ENCODE measurements around the gene HOXB3. TPM values are rescaled to one million over a fixed set of nuclear protein-coding genes. Genes with fewer than 3 reads are reported as not detected.

Gene HOXB3
- total RNA-seq, 2 experiments from 2014 or later = 1.4 to 2.0 TPM

GRCh38 chr17:48522031-48522653 is 67.9 kb downstream of the HOXB3 start:
- intact Hi-C loops (cut with micrococcal nuclease) = no loop called here
- Mint-ChIP-seq H3K27ac (no peak overlapping the region), H3K36me3 (ENCODE audit: low read depth) (no peaks in the 10 kb centered on the region), H3K4me3 (no peak overlapping the region), H3K27me3 (peaks cover 36% of the 10 kb centered on the region), H3K4me1 (ENCODE audit: low read depth) (peaks cover 10% of the 10 kb centered on the region), H3K9me3 (no peaks in the 10 kb centered on the region)
- ATAC-seq (no peak), DNase-seq (no peak)
- ChIA-PET POLR2A (interaction anchor here (1.5 kb wide), 1 partner anchor 54 kb away, joined by 3 read pairs; no protein-coding TSS in a partner anchor), CTCF (interaction anchor here (0.7 to 4.0 kb wide), 6 partner anchors 8 to 92 kb away, joined by 3 to 12 read pairs (median 4); partner anchors contain the start of gene HOXB8)
- TF ChIP-seq CTCF (IDR thresholded peaks at IDR 0.05) = no peak

GRCh38 chr17:48520631-48521079 is 69.4 kb downstream of the HOXB3 start:
- ChIA-PET CTCF (interaction anchor here (4.0 kb wide), 1 partner anchor 28 kb away, joined by 12 read pairs; no protein-coding TSS in a partner anchor), POLR2A (interaction anchor here (1.0 kb wide), 1 partner anchor 21 kb away, joined by 4 read pairs; no protein-coding TSS in a partner anchor)
- Mint-ChIP-seq H3K9me3 (no peaks in the 10 kb centered on the region), H3K36me3 (ENCODE audit: low read depth) (no peaks in the 10 kb centered on the region), H3K27ac (no peak overlapping the region), H3K4me3 (no peak overlapping the region), H3K4me1 (ENCODE audit: low read depth) (no peaks in the 10 kb centered on the region), H3K27me3 (peaks cover 30% of the 10 kb centered on the region)
- DNase-seq (no peak), ATAC-seq (no peak)
- intact Hi-C loops (cut with micrococcal nuclease) = no loop called here
- TF ChIP-seq CTCF (IDR thresholded peaks at IDR 0.05) = no peak

GRCh38 chr17:48519427-48519826 is 70.6 kb downstream of the HOXB3 start:
- H3K4me1 Mint-ChIP-seq (ENCODE audit: low read depth) = peaks cover 3% of the 10 kb centered on the region
- no peaks in the 10 kb centered on the region for H3K36me3 Mint-ChIP-seq (ENCODE audit: low read depth)
- no peaks in the 10 kb centered on the region for H3K9me3 Mint-ChIP-seq
- H3K4me3 Mint-ChIP-seq = no peak overlapping the region
- H3K27me3 Mint-ChIP-seq = peaks cover 29% of the 10 kb centered on the region
- no peak overlapping the region for H3K27ac Mint-ChIP-seq
- ATAC-seq (no peak), DNase-seq (no peak)
- TF ChIP-seq CTCF (IDR thresholded peaks at IDR 0.05) = no peak
- intact Hi-C loops (cut with micrococcal nuclease) = no loop called here
- ChIA-PET POLR2A (interaction anchor here (0.6 to 1.0 kb wide), 2 partner anchors 22 to 186 kb away, joined by 3 to 4 read pairs; no protein-coding TSS in a partner anchor), CTCF (interaction anchor here (0.7 to 1.1 kb wide), 3 partner anchors 9 to 74 kb away, joined by 3 read pairs; no protein-coding TSS in a partner anchor)

GRCh38 chr17:48517478-48517877 is 72.6 kb downstream of the HOXB3 start:
- ChIA-PET POLR2A (no interaction called here), CTCF (interaction anchor here (1.4 to 2.3 kb wide), 2 partner anchors 25 to 76 kb away, joined by 4 to 6 read pairs; no protein-coding TSS in a partner anchor)
- H3K4me3 Mint-ChIP-seq = no peak overlapping the region
- H3K4me1 Mint-ChIP-seq (ENCODE audit: low read depth) = peaks cover 20% of the 10 kb centered on the region
- peaks cover 20% of the 10 kb centered on the region for H3K27me3 Mint-ChIP-seq
- no peaks in the 10 kb centered on the region for H3K9me3 Mint-ChIP-seq
- intact Hi-C loops (cut with micrococcal nuclease) = no loop called here
- no peak for TF ChIP-seq CTCF (IDR thresholded peaks at IDR 0.05)
- H3K27ac Mint-ChIP-seq = no peak overlapping the region
- no peaks in the 10 kb centered on the region for H3K36me3 Mint-ChIP-seq (ENCODE audit: low read depth)
- ATAC-seq (no peak), DNase-seq (no peak)
